Cerebellar cortex (tissue), 1 donor: Measurements from ENCODE around the gene TMEM187.

Experiments used
- DNase-seq: peaks from one replicate; pipeline ENCODE4 v3.0.0-alpha.2; 2015; ENCODE audit warnings: low spot score

TMEM187 gene, protein sequence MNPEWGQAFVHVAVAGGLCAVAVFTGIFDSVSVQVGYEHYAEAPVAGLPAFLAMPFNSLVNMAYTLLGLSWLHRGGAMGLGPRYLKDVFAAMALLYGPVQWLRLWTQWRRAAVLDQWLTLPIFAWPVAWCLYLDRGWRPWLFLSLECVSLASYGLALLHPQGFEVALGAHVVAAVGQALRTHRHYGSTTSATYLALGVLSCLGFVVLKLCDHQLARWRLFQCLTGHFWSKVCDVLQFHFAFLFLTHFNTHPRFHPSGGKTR

GRCh38 chrX:153972368-153973126, at the start of gene TMEM187:
TSS of gene TMEM187 (plus strand) at chrX:153972754. CDS start at chrX:153982063, 9,309 bp downstream.
- peak; percentile 82 for DNase-seq

GRCh38 chrX:153922932-153923857, 49.4 kb upstream of the TMEM187 start:
- DNase-seq, result peak; percentile 84

DNA sequence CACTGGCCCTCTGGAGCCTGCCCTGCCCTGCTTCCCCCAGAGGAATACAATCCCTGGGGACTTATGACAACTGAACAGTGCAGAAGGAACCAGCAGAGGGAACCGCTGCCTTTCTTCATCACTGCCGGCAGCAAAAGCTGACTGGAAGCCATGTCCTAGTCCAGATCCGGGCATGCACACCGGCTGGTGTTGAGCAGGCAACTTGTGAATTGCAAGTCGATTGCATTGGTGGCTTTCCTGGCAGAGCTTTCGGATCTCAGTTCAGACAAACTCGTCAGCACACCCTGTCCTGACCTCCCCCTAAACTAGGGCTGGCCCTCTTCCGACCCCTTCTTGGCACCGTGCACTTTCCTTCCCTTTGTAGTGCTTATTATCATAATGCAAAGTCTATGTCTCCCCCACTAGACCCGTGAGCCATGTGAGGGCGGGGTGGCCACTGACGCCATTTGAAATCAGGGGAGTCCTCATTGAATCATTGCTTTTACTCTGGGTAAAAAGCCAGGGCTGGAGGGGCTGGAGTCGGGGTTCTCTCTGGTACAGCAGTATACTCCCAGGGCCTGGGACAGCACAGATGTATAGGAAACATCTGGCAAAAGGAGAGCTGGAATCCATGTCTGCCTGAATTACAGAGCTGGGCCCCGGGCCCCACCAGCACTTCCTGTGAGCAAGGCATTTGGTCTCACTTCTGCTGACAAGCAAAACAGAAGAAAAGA, 48.2 kb upstream of the TMEM187 start:
- peak; percentile 70 for DNase-seq

DNA sequence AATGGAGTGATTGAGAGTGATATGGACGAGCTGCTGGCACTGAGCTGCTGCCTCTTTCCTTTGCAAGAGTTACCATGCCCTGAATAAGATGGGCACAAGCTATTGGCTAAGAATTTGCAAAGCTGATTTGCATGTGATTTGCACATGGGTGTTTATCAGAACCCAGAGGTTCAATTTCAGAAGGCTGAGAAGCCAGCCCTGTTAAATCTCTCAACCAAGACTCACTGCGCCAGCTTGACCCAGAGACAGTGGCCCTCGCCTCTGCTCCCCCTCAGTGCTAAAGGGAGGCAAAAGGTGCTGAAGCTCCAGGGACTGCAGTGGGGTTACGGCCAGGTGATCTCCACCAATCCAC, 47.2 kb upstream of the TMEM187 start:
- no peak for DNase-seq

- no peak for DNase-seq
These were observed 46.6 kb upstream of the TMEM187 start, which contains the start of gene ARHGAP4 for GRCh38 chrX:153925739-153926551. TSS of gene ARHGAP4 (minus strand) at chrX:153926264. CDS start at chrX:153926202, 62 bp downstream.

DNA sequence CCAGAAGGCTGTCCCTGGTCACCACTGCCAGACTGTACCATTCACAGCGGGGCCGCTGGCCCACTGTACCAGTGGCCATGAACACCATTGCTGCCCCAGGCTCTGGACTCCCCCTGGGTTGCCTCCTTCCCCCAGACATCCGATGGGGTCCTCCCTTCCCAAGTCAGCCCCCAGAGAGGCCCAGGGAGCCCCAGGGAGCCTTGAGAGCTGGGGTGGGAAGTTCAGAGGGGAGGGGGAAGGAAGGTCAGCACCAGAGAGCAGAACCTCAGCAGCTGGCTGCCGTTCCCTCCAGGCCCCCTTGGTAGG, 46.0 kb upstream of the TMEM187 start:
- DNase-seq, result no peak

- DNase-seq, result no peak
These were observed 45.5 kb upstream of the TMEM187 start for GRCh38 chrX:153926858-153927671.

GRCh38 chrX:153927672-153927921, 45.0 kb upstream of the TMEM187 start:
- no peak for DNase-seq

DNA sequence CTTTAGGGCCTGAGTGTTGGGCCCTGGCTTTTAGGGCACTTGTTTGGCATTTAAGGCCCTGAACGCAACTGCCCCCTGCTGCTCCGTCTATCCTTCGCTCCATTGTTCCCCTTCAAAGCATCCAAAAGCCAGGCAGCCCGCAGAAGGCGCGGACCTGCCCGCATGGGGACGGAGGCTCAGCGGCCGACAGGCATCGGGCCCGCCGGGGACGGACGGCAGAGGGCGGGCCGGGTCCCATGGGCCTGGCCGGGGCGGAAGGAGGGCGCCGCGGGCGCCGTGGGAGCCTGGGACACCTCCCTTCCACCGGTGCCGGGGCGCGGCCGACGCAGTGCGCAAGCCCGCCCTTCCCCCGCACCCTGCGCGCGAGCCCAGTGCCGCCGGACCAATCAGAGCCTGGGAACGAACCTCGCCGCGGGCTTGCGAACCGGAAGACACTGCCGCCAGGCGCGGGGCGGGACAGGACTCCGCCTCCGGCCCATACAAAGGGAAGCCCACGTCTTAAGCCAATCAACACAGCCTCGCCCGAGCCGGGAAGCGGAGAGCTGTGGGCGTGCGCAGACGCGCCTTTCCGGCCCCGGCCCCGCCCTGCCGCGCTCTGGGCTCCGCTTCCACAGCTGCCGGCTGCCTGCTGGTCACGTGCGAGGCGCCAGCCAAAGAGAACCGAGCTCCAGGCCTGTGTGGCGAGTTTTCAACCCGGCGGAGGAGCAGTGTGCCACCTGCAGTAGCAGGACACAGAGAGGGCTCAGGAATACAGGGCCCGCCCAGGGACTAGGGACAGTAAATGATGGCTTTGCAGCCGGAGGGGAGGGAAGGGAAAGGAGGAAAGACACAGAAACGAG, 44.4 kb upstream of the TMEM187 start:
- peak; percentile 94 for DNase-seq

- DNase-seq, result no peak
These were observed 43.7 kb upstream of the TMEM187 start for GRCh38 chrX:153928846-153929245.

GRCh38 chrX:153929576-153929975, 43.0 kb upstream of the TMEM187 start:
- no peak for DNase-seq

GRCh38 chrX:153930011-153930910, 42.3 kb upstream of the TMEM187 start:
- DNase-seq, result no peak

DNA sequence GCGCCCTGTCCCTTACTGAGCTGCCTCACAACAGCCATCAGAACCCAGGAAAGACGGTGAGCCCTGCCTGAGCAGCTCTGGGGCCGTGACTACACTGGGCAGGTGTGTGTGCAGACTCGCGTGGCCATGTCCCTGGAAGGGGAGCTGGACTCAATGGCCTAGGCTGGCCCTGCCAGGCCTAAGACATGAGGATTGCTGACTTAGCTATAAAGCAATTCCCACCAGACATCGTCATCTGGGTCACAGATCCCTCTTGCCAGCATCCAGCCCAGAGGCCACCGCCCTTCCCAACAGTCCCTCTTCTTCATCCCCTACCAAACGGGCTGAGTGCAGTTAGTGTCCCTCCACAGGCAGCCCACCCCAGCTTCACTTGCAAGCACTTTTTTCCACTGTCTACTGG, 41.4 kb upstream of the TMEM187 start:
- no peak for DNase-seq

GRCh38 chrX:153931748-153932147, 40.8 kb upstream of the TMEM187 start:
- DNase-seq, result no peak

DNA sequence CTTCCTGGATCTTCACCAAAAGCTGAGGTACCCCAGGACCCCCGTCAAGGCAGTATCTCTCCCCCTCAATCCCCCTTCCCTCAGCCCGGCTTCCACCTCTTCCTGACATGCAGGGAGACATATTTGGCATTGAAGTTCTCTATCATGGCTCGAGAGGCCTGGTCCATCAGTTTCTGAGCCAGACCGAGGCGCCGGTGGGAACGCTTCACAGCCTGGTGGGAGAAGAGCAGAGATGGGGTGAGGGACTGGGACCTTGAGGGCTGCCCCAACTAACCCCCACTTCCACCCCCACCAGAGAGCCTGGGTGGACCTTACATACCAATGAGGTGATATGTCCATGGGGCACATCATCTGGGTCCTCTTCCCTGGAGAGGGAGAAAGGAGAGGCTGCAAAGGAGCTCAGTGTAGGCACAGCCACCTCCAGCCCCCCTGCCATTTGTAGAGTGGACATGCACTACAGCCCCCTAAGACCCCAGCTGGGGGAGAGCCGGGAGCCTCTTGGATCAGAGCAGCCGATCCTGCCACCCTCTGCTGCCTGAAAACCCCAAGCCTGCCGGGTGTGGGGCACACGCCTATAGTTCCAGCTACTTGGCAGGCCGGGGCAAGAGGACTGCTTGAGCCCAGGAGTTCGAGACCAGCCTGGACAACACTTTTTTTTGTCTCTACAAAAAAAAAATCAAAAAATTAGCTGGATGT, 40.2 kb upstream of the TMEM187 start:
- DNase-seq, result no peak

DNA sequence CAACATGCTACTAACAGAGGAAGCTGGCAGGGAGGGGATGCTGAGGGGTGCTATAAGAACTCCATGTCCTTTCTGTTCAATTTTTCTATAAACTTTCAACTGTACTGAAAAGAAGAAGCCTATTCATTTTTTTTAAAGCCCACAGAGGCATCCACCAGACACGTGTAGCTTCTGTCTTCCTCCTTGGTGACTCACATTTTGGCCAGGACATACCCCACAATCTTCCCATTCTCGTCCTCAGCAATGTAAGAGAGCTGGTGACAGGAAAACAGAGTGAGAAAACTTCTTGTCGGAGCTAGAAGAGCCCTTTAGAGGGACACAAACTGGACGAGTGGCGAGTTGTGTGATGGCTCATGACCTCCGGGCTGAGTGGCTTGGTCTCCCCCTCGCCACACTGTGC, 38.8 kb upstream of the TMEM187 start:
- DNase-seq, result no peak

- no peak for DNase-seq
These were observed 38.3 kb upstream of the TMEM187 start for GRCh38 chrX:153934148-153934761.
